HUES6 (cell line): ENCODE results near the gene SS18L1.

Experiments
- H3K27ac ChIP-seq: 2 replicates; pipeline ENCODE4 v1.7.0; 2013; ENCODE audit warnings: low read depth, mild to moderate bottlenecking, low read length, inconsistent platforms
- H3K27me3 ChIP-seq: 2 replicates; pipeline ENCODE4 v1.6.1; 2013; ENCODE audit warnings: low read length; ENCODE audit not compliant: control insufficient read depth, insufficient read depth
- H3K36me3 ChIP-seq: 2 replicates; pipeline ENCODE4 v1.6.1; 2013; ENCODE audit warnings: low read length; ENCODE audit not compliant: control insufficient read depth, insufficient read depth
- H3K4me1 ChIP-seq: 2 replicates; pipeline ENCODE4 v1.6.1; 2013; ENCODE audit warnings: low read length; ENCODE audit not compliant: control insufficient read depth, insufficient read depth
- H3K4me3 ChIP-seq: 2 replicates; pipeline ENCODE4 v1.5.1; 2013; ENCODE audit warnings: low read depth, low read length
- H3K9ac ChIP-seq: one replicate; pipeline ENCODE4 v1.6.1; 2013; ENCODE audit warnings: mild to moderate bottlenecking, low read length
- H3K9me3 ChIP-seq: 2 replicates; pipeline ENCODE4 v1.6.1; 2013; ENCODE audit warnings: low read depth, low read length; ENCODE audit not compliant: control insufficient read depth, insufficient read depth

The SS18L1 gene

GRCh38 chr20:62210496-62210855 is 66.9 kb downstream of the SS18L1 start:
- no peaks in the 10 kb centered on the region; the same call in 1 of the 2 replicates for H3K4me1 ChIP-seq
- no peaks in the 10 kb centered on the region for H3K36me3 ChIP-seq
- H3K4me3 ChIP-seq, result no peak overlapping the region
- peaks cover 22% of the 10 kb centered on the region for H3K27me3 ChIP-seq
- no peak overlapping the region for H3K27ac ChIP-seq
- H3K9me3 ChIP-seq, result no peaks in the 10 kb centered on the region
- no peak overlapping the region for H3K9ac ChIP-seq

- Histone ChIP-seq H3K36me3 (no peaks in the 10 kb centered on the region), H3K27me3 (peaks cover 29% of the 10 kb centered on the region), H3K4me1 (no peaks in the 10 kb centered on the region; the same call in 1 of the 2 replicates), H3K9ac (no peak overlapping the region), H3K9me3 (no peaks in the 10 kb centered on the region), H3K4me3 (no peak overlapping the region), H3K27ac (no peak overlapping the region)
Measured at GRCh38 chr20:62211216-62211615, 67.6 kb downstream of the SS18L1 start.

GRCh38 chr20:62211769-62212288 is 68.3 kb downstream of the SS18L1 start:
- Histone ChIP-seq H3K27me3 (peaks cover 35% of the 10 kb centered on the region), H3K36me3 (no peaks in the 10 kb centered on the region), H3K9me3 (no peaks in the 10 kb centered on the region), H3K27ac (no peak overlapping the region), H3K4me1 (no peaks in the 10 kb centered on the region; the same call in 1 of the 2 replicates), H3K4me3 (no peak overlapping the region), H3K9ac (no peak overlapping the region)

GRCh38 chr20:62212299-62212698 is 68.7 kb downstream of the SS18L1 start:
- H3K4me3 ChIP-seq, result no peak overlapping the region
- H3K9me3 ChIP-seq, result no peaks in the 10 kb centered on the region
- H3K4me1 ChIP-seq, result no peaks in the 10 kb centered on the region; the same call in 1 of the 2 replicates
- no peak overlapping the region for H3K27ac ChIP-seq
- no peak overlapping the region for H3K9ac ChIP-seq
- no peaks in the 10 kb centered on the region for H3K36me3 ChIP-seq
- H3K27me3 ChIP-seq, result peaks cover 40% of the 10 kb centered on the region

GRCh38 chr20:62214067-62214466 is 70.5 kb downstream of the SS18L1 start:
- Histone ChIP-seq H3K27ac (no peak overlapping the region), H3K4me1 (peaks cover 9% of the 10 kb centered on the region), H3K27me3 (peaks cover 58% of the 10 kb centered on the region), H3K9ac (no peak overlapping the region), H3K36me3 (no peaks in the 10 kb centered on the region), H3K9me3 (no peaks in the 10 kb centered on the region), H3K4me3 (no peak overlapping the region)

- Histone ChIP-seq H3K9ac (no peak overlapping the region), H3K9me3 (no peaks in the 10 kb centered on the region), H3K27me3 (peaks cover 68% of the 10 kb centered on the region), H3K4me1 (peaks cover 9% of the 10 kb centered on the region), H3K27ac (no peak overlapping the region), H3K4me3 (no peak overlapping the region), H3K36me3 (no peaks in the 10 kb centered on the region)
Measured at GRCh38 chr20:62215020-62215990, 71.7 kb downstream of the SS18L1 start.

GRCh38 chr20:62215991-62216635 is 72.5 kb downstream of the SS18L1 start:
- Histone ChIP-seq H3K36me3 (no peaks in the 10 kb centered on the region), H3K4me1 (peaks cover 13% of the 10 kb centered on the region), H3K9ac (no peak overlapping the region), H3K9me3 (no peaks in the 10 kb centered on the region), H3K27me3 (peaks cover 76% of the 10 kb centered on the region), H3K4me3 (no peak overlapping the region), H3K27ac (no peak overlapping the region)

- peaks cover 84% of the 10 kb centered on the region for H3K27me3 ChIP-seq
- no peak overlapping the region for H3K9ac ChIP-seq
- H3K27ac ChIP-seq, result no peak overlapping the region
- no peaks in the 10 kb centered on the region for H3K36me3 ChIP-seq
- H3K4me3 ChIP-seq, result no peak overlapping the region
- no peaks in the 10 kb centered on the region for H3K9me3 ChIP-seq
- peaks cover 15% of the 10 kb centered on the region for H3K4me1 ChIP-seq
Measured at GRCh38 chr20:62216636-62217566, 73.3 kb downstream of the SS18L1 start.

GRCh38 chr20:62217913-62218773 is 74.6 kb downstream of the SS18L1 start:
- H3K9me3 ChIP-seq, result no peaks in the 10 kb centered on the region
- peaks cover 94% of the 10 kb centered on the region for H3K27me3 ChIP-seq
- H3K4me1 ChIP-seq, result peaks cover 15% of the 10 kb centered on the region
- no peak overlapping the region for H3K27ac ChIP-seq
- H3K4me3 ChIP-seq, result no peak overlapping the region
- no peaks in the 10 kb centered on the region for H3K36me3 ChIP-seq
- no peak overlapping the region for H3K9ac ChIP-seq
